Heart left ventricle (tissue), 16 donors: ENCODE results near the gene STK4. TPM values are rescaled to one million over a fixed set of nuclear protein-coding genes. Genes with fewer than 3 reads are reported as not detected.
A peak's percentile ranks its signal among the peaks of the same experiment; 100 is the strongest.

ENCODE experiments used
- ATAC-seq, 4 donors: fragments of 200-7000 bp; cut with Tn5 transposase; one replicate each; pipeline ENCODE4 v1.9.1; 2020 to 2022; ENCODE audit warnings: moderate library complexity in 4 of 4, mild to moderate bottlenecking in 3 of 4, moderate number of reproducible peaks in 1 of 4
- DNase-seq, 5 donors: peaks; one replicate each; pipeline ENCODE4 v3.0.0-alpha.2; 2020
- H3K27ac ChIP-seq, 12 donors: fragments of 200-600 bp; sonication (generic) in 4 of 12; one replicate each; pipeline versions ENCODE4 v1.5.0 to v1.8.0; 2016 to 2022; ENCODE audit warnings: mild to moderate bottlenecking in 2 of 12
- H3K27me3 ChIP-seq, 9 donors: fragments of 200-600 bp; sonication (generic) in 2 of 9; one replicate each; pipeline versions ENCODE4 v1.5.1 to v1.8.0; 2016 to 2022; ENCODE audit warnings: mild to moderate bottlenecking in 3 of 9
- H3K36me3 ChIP-seq, 9 donors: fragments of 200-600 bp; sonication (generic) in 2 of 9; one replicate each; pipeline versions ENCODE4 v1.5.0 to v1.8.0; 2018 to 2022; ENCODE audit warnings: mild to moderate bottlenecking in 2 of 9
- H3K4me1 ChIP-seq, 12 donors: fragments of 200-600 bp; sonication (generic) in 4 of 12; one replicate each; pipeline versions ENCODE4 v1.5.0 to v1.8.0; 2016 to 2022; ENCODE audit warnings: mild to moderate bottlenecking in 3 of 12
- H3K4me3 ChIP-seq, 12 donors: fragments of 200-600 bp; sonication (generic) in 4 of 12; one replicate each; pipeline versions ENCODE4 v1.5.0 to v1.8.0; 2017 to 2022; ENCODE audit warnings: mild to moderate bottlenecking in 9 of 12, moderate library complexity in 4 of 12
- H3K9me3 ChIP-seq, 12 donors: fragments of 200-600 bp; sonication (generic) in 4 of 12; one replicate each; pipeline versions ENCODE4 v1.5.0 to v1.8.0; 2016 to 2022; ENCODE audit warnings: mild to moderate bottlenecking in 1 of 12
- CTCF ChIP-seq, 12 donors: fragments of 200-600 bp; sonication (generic) in 4 of 12; IDR thresholded peaks; one replicate each; pipeline versions ENCODE4 v1.5.0 to v1.8.0; 2018 to 2022; ENCODE audit warnings: antibody characterized with exemption in 12 of 12, mild to moderate bottlenecking in 5 of 12
- POLR2A ChIP-seq, 2 donors: fragments of 450-650 bp; IDR thresholded peaks; one replicate each; pipeline ENCODE4 v1.6.1; 2017; ENCODE audit warnings: antibody characterized with exemption in 2 of 2, mild to moderate bottlenecking in 2 of 2, moderate library complexity in 2 of 2
- WGBS, 4 donors: extraction: QIAGEN DNeasy Blood & Tissue Kit in 2 of 4; methylation state at CpG; one replicate each; pipeline versions ENCODE4 v1.1.5 to v1.1.7; 2013 to 2018; 5-methylcytosine and 5-hydroxymethylcytosine counted together
- intact Hi-C, 10 donors: fragments of 100-400 bp; cut with DNase I; formaldehyde crosslinking; loops; one replicate each; pipeline versions ENCODE4 v1.11.1 to v1.14.2; 2022
- polyA plus RNA-seq, 2 donors: library from polyadenylated mRNA; stranded (reverse); fragments of 200-250 nt; gene quantifications; one replicate each; pipeline ENCODE4 v1.2.3, GENCODE V29; 2013
- total RNA-seq, 9 donors: library from RNA; depleted of rRNA in 2 of 9; stranded (reverse); fragments of >200 nt in 2 of 9; fragmentation: NEBNext Ultra II Directional in 3 of 9; extraction: Animal tissue kit (Norgen Biotek cat#: 25700) in 3 of 9; gene quantifications; one replicate each; pipeline versions ENCODE4 v1.1.0 to v1.2.4, GENCODE V29; 2016 to 2023
- donor health status: ischemic (EF 13 %, LVEDD 7.1; RV severe dilation, severe dysfunction).
- donor health status: healthy with polysubstance abuse.
- donor health status: DM: no; HTN: yes; CAD: no.
- donor health status: DM: no; HTN: no; CAD: no.
- donor health status: ischemic (EF 25% LVEDD 6.9; RV normal size, moderate dysfunction).
- donor health status: ischemic (EF 25% LVEDD 5.7; RV mildly dilated, moderate dysfunction).
- donor health status: healthy.
- donor health status: DM: yes; HTN: yes; CAD: no.
- donor health status: ischemic (EF 35%, LVEDD 5.7; RV mildly dilated, moderate dysfunction).
- donor health status: nonischemic (EF 11% LVEDD 7.7; RV severe dilation, severe dysfunction).
- donor health status: DM: yes; HTN: yes; CAD: no.
- donor health status: PGD.
- donor health status: ischemic (EF 29% LVEDD 5.4; RV normal size, mild dysfunction).
- donor health status: nonischemic (EF 23%, LVEDD 6.1; RV moderate dilation, normal function).

Gene STK4
- total and polyA plus RNA-seq, 11 donors = 3.2 to 25.3 (median 9.3) TPM

DNA sequence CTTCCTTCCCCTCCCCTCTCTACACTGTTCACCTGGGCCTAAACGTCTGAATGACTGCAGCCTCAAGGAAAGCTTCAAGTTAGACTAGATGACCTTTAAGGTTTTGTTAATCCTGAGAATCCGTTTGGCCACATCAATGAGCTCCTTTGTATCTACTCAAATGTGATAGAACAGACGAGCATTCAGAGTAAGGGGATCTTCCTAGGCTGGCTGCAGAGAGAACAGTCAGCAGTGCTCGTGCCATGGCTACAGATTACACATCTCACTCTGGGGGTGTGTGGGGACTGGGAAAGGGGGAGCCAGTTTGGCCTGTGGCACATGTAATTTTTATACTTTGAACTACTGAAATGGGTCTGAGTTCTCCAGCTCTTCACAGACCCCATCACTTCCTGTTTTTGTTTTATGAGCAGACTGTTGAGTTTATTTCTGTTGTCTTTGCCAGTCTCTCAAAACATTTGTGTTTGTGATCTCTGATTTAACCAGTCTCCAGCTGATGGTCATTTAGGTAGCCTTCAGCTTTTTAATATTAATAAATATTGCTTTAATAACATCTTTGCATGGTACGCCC is 83.7 kb downstream of the STK4 start:
- Histone ChIP-seq H3K36me3 (peaks cover 0 to 31% (median 0%) of the 10 kb centered on the region in 9 donors), H3K4me3 (no peak overlapping the region), H3K27ac (peak overlapping the region in 1 of 12 donors; percentile 6), H3K27me3 (no peaks in the 10 kb centered on the region), H3K4me1 (peaks cover 0 to 55% (median 29%) of the 10 kb centered on the region in 12 donors), H3K9me3 (no peaks in the 10 kb centered on the region)
- DNase-seq (no peak), ATAC-seq (no peak)
- intact Hi-C loops = loop anchor here in 4 of 10 donors (5.0 to 10.0 kb wide), 3 partner anchors 38 to 245 kb away; no protein-coding TSS in a partner anchor
- 45 to 54% (median 51%) methylated on average over 5 of the region's 5 CpGs for WGBS, 4 donors
- no peak for TF ChIP-seq POLR2A (IDR thresholded peaks at IDR 0.05)
- no peak for TF ChIP-seq CTCF (IDR thresholded peaks at IDR 0.05)

- H3K36me3 ChIP-seq = peaks cover 0 to 37% (median 0%) of the 10 kb centered on the region in 9 donors
- 64 to 80% (median 70%) methylated on average over 3 of the region's 3 CpGs for WGBS, 4 donors
- no peaks in the 10 kb centered on the region for H3K9me3 ChIP-seq
- intact Hi-C loops = loop anchor here in 1 of 10 donors (5.0 kb wide), 1 partner anchor 39 kb away; no protein-coding TSS in a partner anchor
- DNase-seq (no peak), ATAC-seq (peak in 3 of 4 donors; percentile 15 to 49 (median 39))
- no peaks in the 10 kb centered on the region for H3K27me3 ChIP-seq
- peak overlapping the region in 5 of 12 donors; percentile 3 to 26 (median 11) for H3K27ac ChIP-seq
- H3K4me3 ChIP-seq = no peak overlapping the region
- TF ChIP-seq CTCF (IDR thresholded peaks at IDR 0.05) (no peak), POLR2A (IDR thresholded peaks at IDR 0.05) (no peak)
- H3K4me1 ChIP-seq = peaks cover 0 to 50% (median 29%) of the 10 kb centered on the region in 12 donors
Measured at GRCh38 chr20:45051204-45052060, 85.1 kb downstream of the STK4 start.

GRCh38 chr20:45052698-45053429 is 86.6 kb downstream of the STK4 start:
- WGBS, 4 donors = 56 to 65% (median 61%) methylated on average over 7 of the region's 7 CpGs
- Histone ChIP-seq H3K36me3 (peaks cover 0 to 41% (median 6%) of the 10 kb centered on the region in 9 donors), H3K27me3 (no peaks in the 10 kb centered on the region), H3K9me3 (no peaks in the 10 kb centered on the region), H3K4me1 (peaks cover 0 to 50% (median 29%) of the 10 kb centered on the region in 12 donors), H3K27ac (peak overlapping the region in 4 of 12 donors; percentile 0 to 57 (median 12)), H3K4me3 (no peak overlapping the region)
- TF ChIP-seq POLR2A (IDR thresholded peaks at IDR 0.05) (no peak), CTCF (IDR thresholded peaks at IDR 0.05) (no peak)
- DNase-seq (no peak), ATAC-seq (no peak)
- intact Hi-C loops = loop anchor here in 2 of 10 donors (1.0 to 5.0 kb wide), 2 partner anchors 34 to 41 kb away; no protein-coding TSS in a partner anchor
